ENCODE results near the gene ARID4A.
"Not testable (repeated sequence)": the region's sequence is repeated elsewhere in the genome, so short reads cannot be mapped to it uniquely, and the experiment has no call there.

Gene ARID4A

GRCh38 chr14:58291646-58292045 is 6.7 kb upstream of the ARID4A start:
- DNase-seq (ENCODE audit: low read depth): no peak

- DNase-seq (ENCODE audit: low read depth): no peak
Observed at GRCh38 chr14:58292187-58292586, 6.2 kb upstream of the ARID4A start.

GRCh38 chr14:58294201-58294600 is 4.2 kb upstream of the ARID4A start:
- DNase-seq (ENCODE audit: low read depth): no peak

DNA sequence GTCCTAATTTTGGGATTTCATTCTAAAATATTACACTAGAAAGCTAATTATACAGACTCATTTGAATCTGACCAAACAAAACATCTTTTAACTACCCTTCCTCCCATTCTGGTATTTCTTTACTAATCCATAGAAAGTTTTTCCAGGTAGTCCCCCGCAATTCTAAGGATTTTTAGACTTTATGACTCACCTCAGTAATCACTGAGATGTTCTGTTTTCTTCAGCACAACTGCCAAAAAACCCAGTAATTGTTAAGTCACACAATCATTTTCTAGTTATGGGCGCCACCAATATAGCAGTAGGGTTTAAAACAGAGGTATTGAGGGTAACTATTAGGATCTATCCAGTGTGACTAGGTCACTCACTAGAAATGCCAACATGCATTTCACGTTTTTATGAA is 1.6 kb upstream of the ARID4A start:
- no peak for DNase-seq (ENCODE audit: low read depth)

GRCh38 chr14:58297412-58297761 is 968 bp upstream of the ARID4A start:
- no peak for DNase-seq (ENCODE audit: low read depth)

DNA sequence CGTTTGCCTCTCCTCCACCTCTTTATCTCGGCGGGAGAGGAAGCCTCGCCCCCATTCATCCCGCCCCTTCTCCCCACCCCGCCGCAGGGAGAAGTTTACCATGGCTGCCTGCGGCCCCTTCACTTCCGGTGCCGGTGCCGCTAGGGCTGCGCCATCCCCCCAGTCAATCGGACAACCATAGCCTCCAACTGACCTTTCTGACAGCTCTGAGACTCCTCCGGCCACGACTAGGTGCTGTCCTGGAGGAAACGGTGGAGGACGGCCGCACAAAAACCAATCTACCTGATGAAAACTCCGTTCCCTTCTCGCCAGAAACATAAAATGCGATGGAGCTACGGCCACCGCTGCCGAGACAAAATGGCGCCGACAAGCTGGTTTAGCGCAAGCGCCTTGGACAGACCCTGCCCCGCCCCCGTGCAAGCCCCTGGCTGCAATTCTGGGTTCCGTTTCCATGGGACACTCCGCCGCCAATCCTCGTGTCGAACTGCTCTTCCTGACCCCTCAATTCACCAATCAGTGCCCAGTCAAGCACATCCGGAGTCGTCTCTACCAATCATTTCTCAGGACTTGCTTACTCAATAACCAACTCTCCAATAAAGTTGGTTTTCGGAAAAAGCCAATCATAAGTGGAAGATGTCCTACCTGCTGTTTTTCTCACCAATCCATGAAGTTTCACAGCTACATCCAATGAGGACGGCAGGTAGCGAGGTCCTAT is 436 bp upstream of the ARID4A start:
- DNase-seq (ENCODE audit: low read depth): peak; percentile 100

DNA sequence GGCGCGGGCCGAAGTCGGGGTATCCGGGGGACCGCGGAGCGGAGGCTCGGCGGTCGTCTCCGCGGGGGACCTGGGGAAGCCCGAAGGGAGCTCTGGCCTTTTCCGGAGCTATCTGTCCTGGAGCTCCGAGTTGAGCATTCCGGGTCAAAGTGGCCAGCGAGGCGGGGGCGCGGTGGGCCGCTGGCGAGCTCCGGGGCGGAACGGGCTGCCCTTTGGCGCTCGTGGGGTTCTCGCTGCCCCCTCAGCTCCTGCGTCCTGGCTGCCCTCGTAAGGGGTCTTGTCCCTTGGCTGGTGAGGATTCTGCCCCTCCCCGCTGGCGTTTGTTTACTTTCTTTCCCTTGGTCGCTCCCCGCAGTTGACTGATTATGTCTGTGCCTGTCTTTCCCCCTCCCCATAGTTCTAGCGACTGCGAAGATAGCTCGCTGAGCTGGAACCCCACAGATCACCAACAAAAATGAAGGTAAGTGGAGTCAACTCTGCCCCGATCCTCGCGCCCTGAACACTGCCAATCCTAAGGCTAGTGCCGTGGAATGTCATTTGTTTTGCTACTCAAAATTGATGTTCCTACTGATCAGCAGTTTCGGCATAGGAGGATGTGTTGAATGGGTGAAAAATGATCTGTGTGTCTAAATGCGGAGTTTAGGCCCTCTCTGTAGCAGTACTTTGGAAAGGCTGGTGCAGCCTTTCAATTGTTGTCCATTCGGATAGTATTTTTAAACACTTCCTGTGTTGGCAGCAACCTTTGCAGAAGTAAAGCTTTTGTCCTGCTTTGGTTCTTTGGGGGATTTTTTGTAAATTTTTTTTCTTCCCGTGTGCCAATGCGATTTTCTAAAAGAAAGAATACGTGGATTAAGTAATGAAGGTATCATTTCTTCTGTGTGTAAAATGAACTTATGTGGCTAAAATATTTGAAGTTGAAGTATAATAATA is 1.3 kb downstream of the ARID4A start:
- no peak for DNase-seq (ENCODE audit: low read depth)

GRCh38 chr14:58301416-58301815 is 3.1 kb downstream of the ARID4A start:
- DNase-seq (ENCODE audit: low read depth): no peak

GRCh38 chr14:58305730-58306129 is 7.4 kb downstream of the ARID4A start:
- DNase-seq (ENCODE audit: low read depth): no peak

DNA sequence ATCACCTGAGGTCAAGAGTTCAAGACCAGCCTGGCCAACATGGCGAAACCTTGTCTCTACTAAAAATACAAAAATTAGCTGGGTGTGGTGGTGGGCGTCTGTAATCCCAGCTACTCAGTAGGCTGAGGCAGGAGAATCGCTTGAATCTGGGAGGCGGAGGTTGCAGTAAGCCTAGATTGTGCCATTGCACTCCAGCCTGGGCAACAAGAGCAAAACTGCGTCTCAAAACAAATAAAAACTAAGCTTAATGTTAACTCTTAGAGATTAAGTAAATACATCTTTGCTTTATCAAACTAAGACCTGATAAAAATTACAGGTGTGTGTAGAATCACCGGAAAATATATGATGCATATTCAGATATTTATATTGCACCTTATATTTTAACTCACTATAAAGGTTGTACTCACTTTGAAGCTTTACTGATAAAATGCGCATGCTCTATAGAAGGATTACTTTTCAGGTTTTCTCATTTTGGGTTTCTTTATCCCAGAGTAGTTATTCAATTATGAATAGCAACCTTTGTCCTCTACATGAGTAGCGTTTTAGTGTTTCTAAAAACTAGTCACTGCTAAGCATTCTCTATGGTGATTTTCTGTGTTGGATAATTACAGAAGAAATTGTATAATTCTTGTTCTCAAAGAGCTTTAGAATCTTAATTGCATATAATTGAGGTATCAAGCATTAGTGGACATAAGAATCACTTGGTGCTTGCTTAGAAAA is 9.4 kb downstream of the ARID4A start:
- DNase-seq (ENCODE audit: low read depth): no peak

DNA sequence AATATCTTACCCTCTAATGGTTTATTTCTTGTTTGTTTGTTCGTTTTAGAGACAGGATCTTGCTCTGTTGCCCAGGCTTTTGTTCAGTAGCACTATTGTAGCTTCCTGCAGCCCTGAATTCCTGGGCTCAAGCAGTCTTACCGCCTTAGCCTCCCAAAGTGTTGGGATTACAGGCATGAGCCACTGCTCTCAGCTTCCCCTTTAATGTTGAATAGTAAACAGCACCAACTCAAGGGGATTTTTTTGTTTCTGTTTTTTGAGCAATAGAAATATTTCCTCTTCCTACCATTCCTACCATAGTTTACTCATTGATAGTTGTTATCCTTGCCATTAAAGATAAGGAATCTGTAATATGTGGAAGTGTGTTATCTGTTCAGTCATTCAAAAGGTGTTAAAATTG is 10.7 kb downstream of the ARID4A start:
- no peak for DNase-seq (ENCODE audit: low read depth)

DNA sequence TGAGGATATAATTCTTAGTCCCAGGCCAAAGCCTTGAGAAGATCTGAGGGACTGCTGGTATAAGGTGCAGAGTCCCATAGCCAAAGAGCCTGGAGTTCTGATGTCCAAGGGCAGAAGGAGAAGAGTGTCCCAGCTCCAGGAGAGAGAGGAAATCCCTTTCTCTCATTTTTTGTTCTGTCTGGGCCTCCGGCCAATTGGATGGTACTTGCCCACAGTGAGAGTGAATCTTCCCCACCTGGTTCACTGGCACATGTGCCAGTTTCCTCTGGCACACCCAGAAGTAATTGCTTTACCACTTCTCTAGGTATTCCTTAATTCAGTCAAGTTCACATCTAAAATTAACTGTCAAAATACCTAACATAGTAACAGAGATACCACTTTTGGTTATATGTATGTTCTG is 15.3 kb downstream of the ARID4A start:
- DNase-seq (ENCODE audit: low read depth): no peak

DNA sequence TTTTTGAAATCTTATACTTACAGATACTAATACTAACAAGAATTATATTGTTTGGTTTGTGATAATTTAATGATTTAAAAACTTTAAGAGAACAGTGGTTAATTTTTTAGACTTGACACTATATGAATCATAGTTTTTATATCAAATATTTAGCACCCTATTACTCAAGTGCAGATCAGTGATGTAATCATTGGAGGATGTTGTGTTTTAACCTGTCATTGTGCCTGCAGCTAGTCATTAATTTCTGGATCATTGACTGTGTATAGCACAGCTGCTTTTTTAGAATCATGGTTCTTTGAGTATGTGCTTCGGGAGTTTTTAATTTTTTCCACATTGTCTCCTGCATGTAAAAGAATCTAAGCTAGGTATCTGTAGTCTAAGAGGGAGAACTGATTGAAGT is 17.3 kb downstream of the ARID4A start:
- no peak for DNase-seq (ENCODE audit: low read depth)

GRCh38 chr14:58327019-58327418 is 28.7 kb downstream of the ARID4A start:
- DNase-seq (ENCODE audit: low read depth): no peak

DNA sequence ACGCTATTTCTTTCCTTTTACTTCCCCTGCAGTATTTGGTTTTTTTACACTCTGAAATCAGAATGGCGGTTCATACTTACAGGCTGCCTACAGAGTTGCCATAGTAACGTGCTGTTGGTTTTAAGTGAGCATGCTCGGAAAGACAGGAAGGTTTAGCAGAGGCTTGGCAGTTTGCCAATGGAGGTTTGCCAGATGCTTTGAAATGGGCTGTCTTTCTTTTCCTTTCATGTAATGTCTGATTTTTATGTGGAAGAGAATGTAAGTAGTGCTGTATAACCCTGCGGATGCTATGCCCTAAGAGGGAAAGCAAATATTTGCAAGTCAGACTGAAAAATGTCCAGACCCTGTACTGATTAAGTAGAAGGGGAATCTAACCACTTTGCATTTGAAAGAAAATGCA is 32.8 kb downstream of the ARID4A start:
- DNase-seq (ENCODE audit: low read depth): peak; percentile 79

- no peak for DNase-seq (ENCODE audit: low read depth)
Observed at GRCh38 chr14:58332561-58332960, 34.2 kb downstream of the ARID4A start.

- not testable (repeated sequence) for DNase-seq (ENCODE audit: low read depth)
Observed at GRCh38 chr14:58339666-58340065, 41.3 kb downstream of the ARID4A start.

DNA sequence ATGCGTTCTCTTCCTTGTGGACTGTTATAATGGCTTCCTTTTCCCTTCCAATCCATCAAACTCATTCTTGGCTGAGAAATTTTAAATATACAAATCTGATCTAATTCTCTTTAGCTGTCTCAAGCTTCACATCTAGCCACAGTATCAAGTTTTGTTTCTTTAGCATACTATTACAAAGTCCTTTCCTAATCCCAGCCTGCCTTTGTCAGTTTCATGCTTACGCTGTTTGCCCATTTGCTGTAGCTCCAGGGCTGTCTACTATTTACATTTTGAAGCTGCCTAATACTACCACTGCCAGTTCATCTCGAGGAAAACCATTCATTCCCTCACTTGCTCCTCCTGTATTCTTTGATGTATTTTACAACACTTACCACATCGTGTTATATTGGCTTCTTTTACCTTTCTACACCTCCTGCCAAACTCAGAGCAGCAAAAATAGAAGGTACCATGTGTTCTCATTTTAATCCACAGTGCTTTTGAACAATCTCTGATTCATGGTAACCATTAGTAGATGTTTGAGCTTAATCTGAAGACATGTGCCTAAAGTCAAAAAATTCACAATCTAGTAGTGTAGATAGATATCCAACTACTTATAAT is 42.9 kb downstream of the ARID4A start:
- DNase-seq (ENCODE audit: low read depth): no peak

GRCh38 chr14:58343535-58343934 is 45.2 kb downstream of the ARID4A start:
- DNase-seq (ENCODE audit: low read depth): not testable (repeated sequence)

GRCh38 chr14:58353516-58354299 is 55.4 kb downstream of the ARID4A start:
- no peak for DNase-seq (ENCODE audit: low read depth)

DNA sequence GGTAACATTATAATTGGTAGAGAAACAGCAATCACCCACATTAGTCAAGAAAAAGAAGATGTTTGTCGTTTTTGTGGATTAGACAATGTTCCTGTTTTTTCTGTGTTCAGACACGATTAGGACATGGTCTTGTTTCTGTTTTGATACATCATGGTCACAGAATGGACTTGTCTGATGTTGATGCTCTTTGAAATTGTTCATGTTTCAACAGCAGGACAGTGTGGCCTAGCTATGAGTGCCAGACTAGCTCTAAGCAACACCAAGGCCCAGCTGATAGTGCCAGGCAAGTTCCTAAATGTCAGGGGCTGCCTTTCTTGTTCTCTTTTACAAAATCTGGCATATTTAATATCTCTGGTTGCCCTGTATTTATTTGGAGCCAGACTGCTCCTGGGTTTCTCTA is 56.5 kb downstream of the ARID4A start:
- no peak for DNase-seq (ENCODE audit: low read depth)

DNA sequence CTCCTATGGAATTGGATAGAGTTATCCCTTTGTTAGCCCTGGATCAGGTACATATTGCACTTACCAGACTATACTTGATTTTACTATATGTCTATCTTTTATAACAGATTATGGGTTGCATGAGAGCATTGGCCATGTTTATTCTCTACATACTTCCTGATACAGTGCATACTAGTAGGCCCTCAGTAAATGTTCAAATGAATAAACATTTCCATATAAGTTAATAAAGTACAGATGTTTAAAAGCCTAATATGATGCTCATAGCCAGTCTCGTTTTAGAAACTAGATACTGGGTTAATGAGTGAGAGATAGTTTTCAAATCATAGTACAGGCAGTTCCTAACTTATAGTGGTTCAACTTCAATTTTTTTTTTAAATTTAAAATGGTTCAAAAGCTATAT is 57.9 kb downstream of the ARID4A start:
- no peak for DNase-seq (ENCODE audit: low read depth)
